Measurements from ENCODE around the gene UNC80. TPM values are rescaled to one million over a fixed set of nuclear protein-coding genes. Genes with fewer than 3 reads are reported as not detected.

Gene UNC80
- polyA plus RNA-seq, 1 donor (not counting 4 experiments of a cell fraction or from before 2014, with no cell fraction given): 0.13 TPM

DNA sequence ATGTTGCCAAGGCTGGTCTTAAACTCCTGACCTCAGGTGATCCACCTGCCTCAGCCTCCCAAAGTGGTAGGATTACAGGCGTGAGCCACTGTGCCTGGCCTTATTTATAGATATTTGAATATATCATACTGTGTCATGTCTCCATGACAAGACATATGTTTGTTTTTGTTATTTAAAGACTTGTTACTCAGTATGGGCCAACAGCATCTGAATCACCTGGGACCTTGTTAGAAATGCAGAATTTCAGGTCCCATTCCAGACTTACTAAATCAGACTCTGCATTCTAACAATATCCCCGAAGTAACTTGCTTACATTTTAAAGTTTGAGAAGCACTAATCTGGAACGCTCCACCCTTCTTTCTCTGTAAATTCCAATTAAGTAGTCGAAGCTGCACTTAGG lies 264.0 kb downstream of the UNC80 start:
- H4K20me1 ChIP-seq (ENCODE audit: control insufficient read depth, extremely low read depth, insufficient read depth, low read length): no peaks in the 10 kb centered on the region
- dilution Hi-C loops (cut with MboI; ENCODE audit: extremely low pct_ligation_motif_present, low sequenced_read_pairs): no loop called here

DNA sequence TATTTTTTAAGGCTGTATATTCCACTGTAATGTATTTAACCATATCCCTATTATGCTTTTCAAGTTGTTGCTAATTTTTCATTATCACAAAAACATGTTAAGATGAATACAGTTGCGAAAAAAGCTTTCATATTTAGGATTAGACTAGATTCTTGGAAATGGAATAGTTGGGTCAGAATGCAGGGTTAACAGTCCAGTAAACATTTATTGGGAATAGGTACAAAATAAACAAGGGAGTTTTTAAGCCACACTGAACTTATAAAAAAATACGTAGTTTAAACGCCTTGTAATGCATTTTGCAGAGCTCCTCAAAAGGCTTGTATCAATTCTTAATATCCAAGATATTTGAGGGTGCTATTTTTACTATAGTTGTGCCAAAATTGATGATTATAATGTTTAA lies 266.4 kb downstream of the UNC80 start:
- FAIRE-seq (no peak), DNase-seq (ENCODE audit: low read depth, low spot score) (no peak)
- Histone ChIP-seq H3K9me3 (ENCODE audit: control insufficient read depth, low read depth, low read length) (no peaks in the 10 kb centered on the region), H3K36me3 (ENCODE audit: control insufficient read depth in 2 of 2, extremely low read depth in 1 of 2, insufficient read depth in 2 of 2, low read length in 2 of 2) (no peaks in the 10 kb centered on the region), H3K27me3 (ENCODE audit: control insufficient read depth, extremely low read depth, insufficient read depth, low read length) (no peaks in the 10 kb centered on the region), H3K9ac (ENCODE audit: control insufficient read depth, extremely low read depth, insufficient read depth, low read length) (no peak overlapping the region), H2AFZ (ENCODE audit: control insufficient read depth, low read length) (no peak overlapping the region), H3K4me1 (ENCODE audit: control insufficient read depth, extremely low read depth, insufficient read depth, low read length) (no peaks in the 10 kb centered on the region), H3K79me2 (ENCODE audit: control insufficient read depth, insufficient read depth, low read length) (no peaks in the 10 kb centered on the region), H3K27ac (ENCODE audit: control insufficient read depth, insufficient read depth, low read length) (no peak overlapping the region), H3K4me2 (ENCODE audit: control insufficient read depth, extremely low read depth, insufficient read depth, low read depth, low read length) (no peak overlapping the region), H3K4me3 (ENCODE audit: control insufficient read depth in 2 of 3, extremely low read depth in 1 of 3, insufficient read depth in 2 of 3, low read depth in 1 of 3, low read length in 3 of 3) (no peak overlapping the region), H3K9me1 (ENCODE audit: control insufficient read depth, extremely low read depth, insufficient read depth, low read length) (no peaks in the 10 kb centered on the region), H4K20me1 (ENCODE audit: control insufficient read depth, extremely low read depth, insufficient read depth, low read length) (no peaks in the 10 kb centered on the region)
- TF ChIP-seq, protein P1, sequence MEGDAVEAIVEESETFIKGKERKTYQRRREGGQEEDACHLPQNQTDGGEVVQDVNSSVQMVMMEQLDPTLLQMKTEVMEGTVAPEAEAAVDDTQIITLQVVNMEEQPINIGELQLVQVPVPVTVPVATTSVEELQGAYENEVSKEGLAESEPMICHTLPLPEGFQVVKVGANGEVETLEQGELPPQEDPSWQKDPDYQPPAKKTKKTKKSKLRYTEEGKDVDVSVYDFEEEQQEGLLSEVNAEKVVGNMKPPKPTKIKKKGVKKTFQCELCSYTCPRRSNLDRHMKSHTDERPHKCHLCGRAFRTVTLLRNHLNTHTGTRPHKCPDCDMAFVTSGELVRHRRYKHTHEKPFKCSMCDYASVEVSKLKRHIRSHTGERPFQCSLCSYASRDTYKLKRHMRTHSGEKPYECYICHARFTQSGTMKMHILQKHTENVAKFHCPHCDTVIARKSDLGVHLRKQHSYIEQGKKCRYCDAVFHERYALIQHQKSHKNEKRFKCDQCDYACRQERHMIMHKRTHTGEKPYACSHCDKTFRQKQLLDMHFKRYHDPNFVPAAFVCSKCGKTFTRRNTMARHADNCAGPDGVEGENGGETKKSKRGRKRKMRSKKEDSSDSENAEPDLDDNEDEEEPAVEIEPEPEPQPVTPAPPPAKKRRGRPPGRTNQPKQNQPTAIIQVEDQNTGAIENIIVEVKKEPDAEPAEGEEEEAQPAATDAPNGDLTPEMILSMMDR (optimal IDR thresholded peaks at IDR 0.05 in 1 of 3, IDR thresholded peaks at IDR 0.05 in 1 of 3, conservative IDR thresholded peaks at IDR 0.05 in 1 of 3; ENCODE audit: extremely low read depth in 1 of 3, insufficient read depth in 2 of 3, low read length in 3 of 3): no peak
- TF ChIP-seq EZH2 (IDR thresholded peaks at IDR 0.05; ENCODE audit: low read length): no peak
- dilution Hi-C loops (cut with MboI; ENCODE audit: extremely low pct_ligation_motif_present, low sequenced_read_pairs): no loop called here

More for the DNA sequence above, 264.0 kb downstream of the UNC80 start:
- Histone ChIP-seq H3K9ac (ENCODE audit: control insufficient read depth, extremely low read depth, insufficient read depth, low read length) (no peak overlapping the region), H3K9me1 (ENCODE audit: control insufficient read depth, extremely low read depth, insufficient read depth, low read length) (no peaks in the 10 kb centered on the region), H3K27me3 (ENCODE audit: control insufficient read depth, extremely low read depth, insufficient read depth, low read length) (no peaks in the 10 kb centered on the region), H3K27ac (ENCODE audit: control insufficient read depth, insufficient read depth, low read length) (no peak overlapping the region), H3K9me3 (ENCODE audit: control insufficient read depth, low read depth, low read length) (no peaks in the 10 kb centered on the region), H3K79me2 (ENCODE audit: control insufficient read depth, insufficient read depth, low read length) (no peaks in the 10 kb centered on the region), H3K4me3 (ENCODE audit: control insufficient read depth in 2 of 3, extremely low read depth in 1 of 3, insufficient read depth in 2 of 3, low read depth in 1 of 3, low read length in 3 of 3) (no peak overlapping the region), H2AFZ (ENCODE audit: control insufficient read depth, low read length) (no peak overlapping the region), H3K4me2 (ENCODE audit: control insufficient read depth, extremely low read depth, insufficient read depth, low read depth, low read length) (no peak overlapping the region), H3K4me1 (ENCODE audit: control insufficient read depth, extremely low read depth, insufficient read depth, low read length) (no peaks in the 10 kb centered on the region), H3K36me3 (ENCODE audit: control insufficient read depth in 2 of 2, extremely low read depth in 1 of 2, insufficient read depth in 2 of 2, low read length in 2 of 2) (no peaks in the 10 kb centered on the region)
- FAIRE-seq: no peak
- DNase-seq (ENCODE audit: low read depth, low spot score): no peak
- TF ChIP-seq, protein P1 (optimal IDR thresholded peaks at IDR 0.05 in 1 of 3, IDR thresholded peaks at IDR 0.05 in 1 of 3, conservative IDR thresholded peaks at IDR 0.05 in 1 of 3; ENCODE audit: extremely low read depth in 1 of 3, insufficient read depth in 2 of 3, low read length in 3 of 3): no peak

Data from keratinocyte (primary cell).